ENCODE results near the gene CDC37. TPM values are rescaled to one million over a fixed set of nuclear protein-coding genes. Genes with fewer than 3 reads are reported as not detected.

CDC37 gene
- total RNA-seq, 1 experiment from 2014 or later, result 204 TPM

- POLR2A ChIA-PET, result no interaction called here
- Mint-ChIP-seq H3K9me3 (no peaks in the 10 kb centered on the region), H3K27me3 (ENCODE audit: low read depth) (no peaks in the 10 kb centered on the region), H3K36me3 (peaks cover 39% of the 10 kb centered on the region), H3K4me3 (no peak overlapping the region), H3K4me1 (no peaks in the 10 kb centered on the region), H3K27ac (no peak overlapping the region)
- TF ChIP-seq ETV6 (CRISPR knock-in tag; IDR thresholded peaks at IDR 0.05) (no peak), FOXP1 (CRISPR knock-in tag; IDR thresholded peaks at IDR 0.05; ENCODE audit: borderline replicate concordance) (no peak), TCF7 (CRISPR knock-in tag; IDR thresholded peaks at IDR 0.05; ENCODE audit: low read depth) (no peak), IRF1 (CRISPR knock-in tag; IDR thresholded peaks at IDR 0.05) (no peak), SOX15 (CRISPR knock-in tag; IDR thresholded peaks at IDR 0.05) (no peak), ZNF281 (CRISPR knock-in tag; IDR thresholded peaks at IDR 0.05) (no peak), SMAD4 (CRISPR knock-in tag; IDR thresholded peaks at IDR 0.05) (no peak), GRHL2 (CRISPR knock-in tag; IDR thresholded peaks at IDR 0.05; ENCODE audit: insufficient replicate concordance, severe bottlenecking) (no peak), E2F4 (CRISPR knock-in tag; IDR thresholded peaks at IDR 0.05; ENCODE audit: borderline replicate concordance, low read depth) (no peak), SP1 (CRISPR knock-in tag; conservative IDR thresholded peaks at IDR 0.05) (no peak), OVOL2 (CRISPR knock-in tag; IDR thresholded peaks at IDR 0.05; ENCODE audit: borderline replicate concordance) (no peak), ZNF317 (CRISPR knock-in tag; IDR thresholded peaks at IDR 0.05; ENCODE audit: borderline replicate concordance, low read depth) (no peak), MAX (CRISPR knock-in tag; IDR thresholded peaks at IDR 0.05) (no peak), JUN (CRISPR knock-in tag; IDR thresholded peaks at IDR 0.05) (no peak), ELF4 (CRISPR knock-in tag; IDR thresholded peaks at IDR 0.05; ENCODE audit: low read depth) (no peak), FOXK1 (CRISPR knock-in tag; IDR thresholded peaks at IDR 0.05) (no peak)
- TF ChIP-seq, protein P1, sequence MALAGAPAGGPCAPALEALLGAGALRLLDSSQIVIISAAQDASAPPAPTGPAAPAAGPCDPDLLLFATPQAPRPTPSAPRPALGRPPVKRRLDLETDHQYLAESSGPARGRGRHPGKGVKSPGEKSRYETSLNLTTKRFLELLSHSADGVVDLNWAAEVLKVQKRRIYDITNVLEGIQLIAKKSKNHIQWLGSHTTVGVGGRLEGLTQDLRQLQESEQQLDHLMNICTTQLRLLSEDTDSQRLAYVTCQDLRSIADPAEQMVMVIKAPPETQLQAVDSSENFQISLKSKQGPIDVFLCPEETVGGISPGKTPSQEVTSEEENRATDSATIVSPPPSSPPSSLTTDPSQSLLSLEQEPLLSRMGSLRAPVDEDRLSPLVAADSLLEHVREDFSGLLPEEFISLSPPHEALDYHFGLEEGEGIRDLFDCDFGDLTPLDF (CRISPR knock-in tag; IDR thresholded peaks at IDR 0.05), result no peak
- TF ChIP-seq, protein P2, sequence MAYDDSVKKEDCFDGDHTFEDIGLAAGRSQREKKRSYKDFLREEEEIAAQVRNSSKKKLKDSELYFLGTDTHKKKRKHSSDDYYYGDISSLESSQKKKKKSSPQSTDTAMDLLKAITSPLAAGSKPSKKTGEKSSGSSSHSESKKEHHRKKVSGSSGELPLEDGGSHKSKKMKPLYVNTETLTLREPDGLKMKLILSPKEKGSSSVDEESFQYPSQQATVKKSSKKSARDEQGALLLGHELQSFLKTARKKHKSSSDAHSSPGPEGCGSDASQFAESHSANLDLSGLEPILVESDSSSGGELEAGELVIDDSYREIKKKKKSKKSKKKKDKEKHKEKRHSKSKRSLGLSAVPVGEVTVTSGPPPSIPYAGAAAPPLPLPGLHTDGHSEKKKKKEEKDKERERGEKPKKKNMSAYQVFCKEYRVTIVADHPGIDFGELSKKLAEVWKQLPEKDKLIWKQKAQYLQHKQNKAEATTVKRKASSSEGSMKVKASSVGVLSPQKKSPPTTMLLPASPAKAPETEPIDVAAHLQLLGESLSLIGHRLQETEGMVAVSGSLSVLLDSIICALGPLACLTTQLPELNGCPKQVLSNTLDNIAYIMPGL (CRISPR knock-in tag; IDR thresholded peaks at IDR 0.05), result no peak
- TF ChIP-seq, protein P3, sequence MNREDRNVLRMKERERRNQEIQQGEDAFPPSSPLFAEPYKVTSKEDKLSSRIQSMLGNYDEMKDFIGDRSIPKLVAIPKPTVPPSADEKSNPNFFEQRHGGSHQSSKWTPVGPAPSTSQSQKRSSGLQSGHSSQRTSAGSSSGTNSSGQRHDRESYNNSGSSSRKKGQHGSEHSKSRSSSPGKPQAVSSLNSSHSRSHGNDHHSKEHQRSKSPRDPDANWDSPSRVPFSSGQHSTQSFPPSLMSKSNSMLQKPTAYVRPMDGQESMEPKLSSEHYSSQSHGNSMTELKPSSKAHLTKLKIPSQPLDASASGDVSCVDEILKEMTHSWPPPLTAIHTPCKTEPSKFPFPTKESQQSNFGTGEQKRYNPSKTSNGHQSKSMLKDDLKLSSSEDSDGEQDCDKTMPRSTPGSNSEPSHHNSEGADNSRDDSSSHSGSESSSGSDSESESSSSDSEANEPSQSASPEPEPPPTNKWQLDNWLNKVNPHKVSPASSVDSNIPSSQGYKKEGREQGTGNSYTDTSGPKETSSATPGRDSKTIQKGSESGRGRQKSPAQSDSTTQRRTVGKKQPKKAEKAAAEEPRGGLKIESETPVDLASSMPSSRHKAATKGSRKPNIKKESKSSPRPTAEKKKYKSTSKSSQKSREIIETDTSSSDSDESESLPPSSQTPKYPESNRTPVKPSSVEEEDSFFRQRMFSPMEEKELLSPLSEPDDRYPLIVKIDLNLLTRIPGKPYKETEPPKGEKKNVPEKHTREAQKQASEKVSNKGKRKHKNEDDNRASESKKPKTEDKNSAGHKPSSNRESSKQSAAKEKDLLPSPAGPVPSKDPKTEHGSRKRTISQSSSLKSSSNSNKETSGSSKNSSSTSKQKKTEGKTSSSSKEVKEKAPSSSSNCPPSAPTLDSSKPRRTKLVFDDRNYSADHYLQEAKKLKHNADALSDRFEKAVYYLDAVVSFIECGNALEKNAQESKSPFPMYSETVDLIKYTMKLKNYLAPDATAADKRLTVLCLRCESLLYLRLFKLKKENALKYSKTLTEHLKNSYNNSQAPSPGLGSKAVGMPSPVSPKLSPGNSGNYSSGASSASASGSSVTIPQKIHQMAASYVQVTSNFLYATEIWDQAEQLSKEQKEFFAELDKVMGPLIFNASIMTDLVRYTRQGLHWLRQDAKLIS (CRISPR knock-in tag; IDR thresholded peaks at IDR 0.05; ENCODE audit: borderline replicate concordance), result no peak
- TF ChIP-seq, protein P4, sequence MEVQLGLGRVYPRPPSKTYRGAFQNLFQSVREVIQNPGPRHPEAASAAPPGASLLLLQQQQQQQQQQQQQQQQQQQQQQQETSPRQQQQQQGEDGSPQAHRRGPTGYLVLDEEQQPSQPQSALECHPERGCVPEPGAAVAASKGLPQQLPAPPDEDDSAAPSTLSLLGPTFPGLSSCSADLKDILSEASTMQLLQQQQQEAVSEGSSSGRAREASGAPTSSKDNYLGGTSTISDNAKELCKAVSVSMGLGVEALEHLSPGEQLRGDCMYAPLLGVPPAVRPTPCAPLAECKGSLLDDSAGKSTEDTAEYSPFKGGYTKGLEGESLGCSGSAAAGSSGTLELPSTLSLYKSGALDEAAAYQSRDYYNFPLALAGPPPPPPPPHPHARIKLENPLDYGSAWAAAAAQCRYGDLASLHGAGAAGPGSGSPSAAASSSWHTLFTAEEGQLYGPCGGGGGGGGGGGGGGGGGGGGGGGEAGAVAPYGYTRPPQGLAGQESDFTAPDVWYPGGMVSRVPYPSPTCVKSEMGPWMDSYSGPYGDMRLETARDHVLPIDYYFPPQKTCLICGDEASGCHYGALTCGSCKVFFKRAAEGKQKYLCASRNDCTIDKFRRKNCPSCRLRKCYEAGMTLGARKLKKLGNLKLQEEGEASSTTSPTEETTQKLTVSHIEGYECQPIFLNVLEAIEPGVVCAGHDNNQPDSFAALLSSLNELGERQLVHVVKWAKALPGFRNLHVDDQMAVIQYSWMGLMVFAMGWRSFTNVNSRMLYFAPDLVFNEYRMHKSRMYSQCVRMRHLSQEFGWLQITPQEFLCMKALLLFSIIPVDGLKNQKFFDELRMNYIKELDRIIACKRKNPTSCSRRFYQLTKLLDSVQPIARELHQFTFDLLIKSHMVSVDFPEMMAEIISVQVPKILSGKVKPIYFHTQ (CRISPR knock-in tag; IDR thresholded peaks at IDR 0.05), result no peak
- ATAC-seq (no peak), DNase-seq (ENCODE audit: low spot score) (no peak)
- CTCF ChIA-PET, result interaction anchor here (1.2 to 1.9 kb wide), 2 partner anchors 75 to 137 kb away, joined by 3 to 5 read pairs; no protein-coding TSS in a partner anchor
Observed at GRCh38 chr19:10395436-10395835, 7.9 kb downstream of the CDC37 start.
